ENCODE results near the gene CEP128.

GRCh38 chr14:80549141-80549540, 392.4 kb downstream of the CEP128 start:
- no peak for TF ChIP-seq GATA3 (IDR thresholded peaks at IDR 0.05; ENCODE audit: low read depth, low read length)
- TF ChIP-seq GATA2 (IDR thresholded peaks at IDR 0.05; ENCODE audit: low read depth, low read length) = no peak

Data from SH-SY5Y (cell line).